GM19043 (cell line): ENCODE results near the gene TMEM52B.
"Not testable (repeated sequence)": the region's sequence is repeated elsewhere in the genome, so short reads cannot be mapped to it uniquely, and the experiment has no call there.

Source experiments
- ATAC-seq: cut with Tn5 transposase; IDR thresholded peaks from one replicate; pipeline ENCODE4 v1.9.1; 2021; ENCODE audit warnings: low read depth; ENCODE audit not compliant: unreplicated experiment

The TMEM52B gene

GRCh38 chr12:10170216-10170615, 8.6 kb upstream of the TMEM52B start:
- ATAC-seq: no peak

DNA sequence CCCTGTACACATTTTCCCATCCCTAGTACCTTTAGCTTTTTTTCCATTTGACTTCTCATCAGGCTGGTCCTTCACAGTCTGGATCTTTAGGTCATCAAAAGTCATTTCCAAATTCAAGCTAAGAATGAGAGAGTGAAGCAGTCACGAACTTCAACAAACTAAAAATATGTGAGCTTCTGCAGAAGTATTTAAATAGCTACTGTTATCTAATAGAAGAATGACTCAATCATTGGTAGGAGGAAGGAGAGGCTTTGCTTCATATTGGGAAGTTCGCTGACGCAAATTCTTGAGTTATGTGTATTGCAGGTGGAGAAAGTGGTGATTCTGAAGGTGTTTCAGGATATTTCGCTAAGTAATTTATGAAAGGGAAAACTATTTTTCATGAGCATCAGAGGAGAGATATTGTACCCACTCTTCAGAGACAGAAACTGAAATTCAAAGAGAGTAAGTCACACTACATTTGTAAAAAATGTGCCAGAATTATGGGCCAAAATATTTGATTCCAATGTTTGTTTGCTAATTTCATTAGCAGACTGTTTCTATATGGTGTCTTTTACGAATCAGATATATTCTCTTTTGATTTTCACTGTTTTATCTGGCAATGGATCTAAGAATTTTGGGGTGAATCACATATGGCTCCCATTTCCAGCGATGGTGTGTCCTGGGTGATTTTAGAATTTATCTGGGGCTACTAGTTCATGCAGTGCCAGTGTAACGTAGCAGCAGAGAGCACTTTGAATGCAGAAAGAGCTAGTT, 6.7 kb upstream of the TMEM52B start, which contains the start of gene OLR1:
OLR1 (minus strand) TSS at position 160 of the 756 bp plus-strand sequence; CDS start at position 105, 55 bp downstream.
- no peak for ATAC-seq

- no peak for ATAC-seq
These were observed 3.7 kb upstream of the TMEM52B start for GRCh38 chr12:10174986-10175614.

GRCh38 chr12:10175846-10176636, 2.8 kb upstream of the TMEM52B start:
- ATAC-seq: no peak

GRCh38 chr12:10179776-10180181, 947 bp downstream of the TMEM52B start:
- no peak for ATAC-seq

- no peak for ATAC-seq
These were observed 3.7 kb downstream of the TMEM52B start for GRCh38 chr12:10182354-10183049.

- ATAC-seq: no peak
These were observed 5.5 kb downstream of the TMEM52B start for GRCh38 chr12:10184261-10184843.

DNA sequence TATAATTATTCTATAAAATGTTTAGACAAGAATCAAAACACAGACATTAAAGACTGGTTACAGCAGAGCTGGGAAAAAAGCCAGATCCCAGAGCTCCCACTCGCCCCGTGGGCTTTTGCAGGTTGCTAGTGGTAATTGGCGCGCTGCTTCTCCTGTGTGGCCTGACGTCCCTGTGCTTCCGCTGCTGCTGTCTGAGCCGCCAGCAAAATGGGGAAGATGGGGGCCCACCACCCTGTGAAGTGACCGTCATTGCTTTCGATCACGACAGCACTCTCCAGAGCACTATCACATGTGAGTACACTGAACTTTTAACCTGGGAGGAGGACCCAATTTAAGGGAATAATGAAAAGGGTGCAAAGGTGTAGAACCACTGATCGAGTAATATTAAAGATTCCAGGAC, 7.5 kb downstream of the TMEM52B start:
- ATAC-seq: no peak

- ATAC-seq: not testable (repeated sequence)
These were observed 8.1 kb downstream of the TMEM52B start for GRCh38 chr12:10186958-10187357.

DNA sequence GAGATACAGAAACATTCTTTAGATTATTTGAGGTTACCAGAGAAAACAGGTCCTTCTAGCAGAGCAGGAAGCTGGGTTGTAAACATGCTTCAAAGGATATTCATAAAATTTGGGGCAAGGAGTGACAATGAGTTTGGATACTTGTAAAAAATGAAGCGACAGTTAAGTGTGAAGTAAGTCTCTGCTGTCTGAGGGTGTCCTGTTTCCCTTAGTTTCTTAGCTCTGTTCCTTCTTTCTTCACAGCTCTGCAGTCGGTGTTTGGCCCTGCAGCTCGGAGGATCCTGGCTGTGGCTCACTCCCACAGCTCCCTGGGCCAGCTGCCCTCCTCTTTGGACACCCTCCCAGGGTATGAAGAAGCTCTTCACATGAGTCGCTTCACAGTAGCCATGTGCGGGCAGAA, 10.8 kb downstream of the TMEM52B start:
- ATAC-seq: no peak

GRCh38 chr12:10190558-10191388, 11.9 kb downstream of the TMEM52B start:
- ATAC-seq: peak; percentile 71

GRCh38 chr12:10191865-10192264, 13.0 kb downstream of the TMEM52B start:
- no peak for ATAC-seq

- ATAC-seq: no peak
These were observed 15.4 kb downstream of the TMEM52B start for GRCh38 chr12:10194160-10194670.

DNA sequence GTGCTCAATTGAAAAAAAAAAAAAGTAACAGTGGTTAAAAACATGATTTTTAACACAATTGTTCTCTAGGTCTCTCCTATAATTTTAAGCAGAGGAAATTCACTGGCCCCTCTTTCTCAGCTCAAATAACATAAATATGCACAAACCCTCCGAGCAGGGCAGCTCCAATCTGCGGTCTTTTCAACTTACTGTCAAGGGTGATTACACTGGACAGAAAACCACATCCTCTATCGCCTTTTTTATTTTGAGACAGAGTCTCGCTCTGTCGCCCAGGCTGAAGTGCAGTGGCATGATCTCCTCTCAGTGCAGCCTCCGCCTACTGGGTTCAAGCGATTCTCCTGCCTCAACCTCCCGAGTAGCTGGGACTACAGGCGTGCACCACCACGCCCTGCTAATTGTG, 17.4 kb downstream of the TMEM52B start:
- peak; percentile 91 for ATAC-seq

DNA sequence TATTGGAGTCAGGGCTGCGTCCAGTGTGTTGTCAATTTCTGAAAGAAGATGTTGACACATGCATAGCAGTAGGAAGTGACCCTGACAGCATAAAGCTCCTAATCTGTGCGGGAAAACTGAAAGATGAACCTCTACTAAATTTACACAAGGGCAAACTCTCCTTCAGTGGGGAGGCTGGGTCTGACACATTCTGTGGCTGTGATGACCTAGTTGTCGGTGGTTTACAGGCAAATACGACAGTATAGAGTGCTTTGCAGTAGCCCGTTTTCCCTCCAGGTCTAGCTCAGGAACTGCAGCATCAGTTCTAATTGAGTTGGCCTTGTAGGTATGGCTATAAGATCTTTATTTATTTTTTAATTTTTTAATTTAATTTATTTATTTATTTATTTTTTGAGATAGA, 19.0 kb downstream of the TMEM52B start:
- no peak for ATAC-seq

GRCh38 chr12:10204495-10204894, 25.7 kb downstream of the TMEM52B start:
- ATAC-seq: not testable (repeated sequence)

DNA sequence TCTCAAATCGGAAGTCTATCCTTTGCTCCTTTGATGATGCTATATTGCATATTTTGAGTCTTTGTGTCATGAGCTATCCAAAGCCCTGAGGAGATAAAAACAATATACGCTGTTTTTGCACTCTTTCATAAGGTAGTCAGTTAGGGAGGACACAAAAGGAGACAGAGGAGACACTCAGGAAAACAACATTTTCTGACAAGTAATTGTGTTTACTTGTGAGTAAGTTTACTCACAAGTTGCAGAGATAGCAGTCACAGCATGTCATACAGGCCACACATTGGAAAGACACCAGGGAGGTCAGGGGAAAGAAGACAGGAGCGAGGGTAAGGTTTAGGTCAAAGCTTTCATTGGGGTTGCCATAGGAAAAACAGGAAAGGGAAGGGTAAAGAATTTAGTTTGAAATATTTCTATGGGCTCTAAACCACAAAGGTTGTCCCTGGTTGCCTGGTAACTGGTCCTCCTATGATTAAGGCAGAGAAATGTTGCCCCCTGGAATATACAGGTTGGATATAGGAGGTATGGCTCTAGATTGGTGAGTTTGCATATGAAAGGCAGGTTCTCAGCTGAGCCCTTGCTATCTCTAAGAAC, 26.5 kb downstream of the TMEM52B start:
- no peak for ATAC-seq

- ATAC-seq: no peak
These were observed 28.3 kb downstream of the TMEM52B start for GRCh38 chr12:10207136-10207535.

- ATAC-seq: no peak
These were observed 31.4 kb downstream of the TMEM52B start for GRCh38 chr12:10210225-10210624.
